ENCODE measurements around the gene RASL11B.
A peak's percentile ranks its signal among the peaks of the same experiment; 100 is the strongest.

RASL11B gene

DNA sequence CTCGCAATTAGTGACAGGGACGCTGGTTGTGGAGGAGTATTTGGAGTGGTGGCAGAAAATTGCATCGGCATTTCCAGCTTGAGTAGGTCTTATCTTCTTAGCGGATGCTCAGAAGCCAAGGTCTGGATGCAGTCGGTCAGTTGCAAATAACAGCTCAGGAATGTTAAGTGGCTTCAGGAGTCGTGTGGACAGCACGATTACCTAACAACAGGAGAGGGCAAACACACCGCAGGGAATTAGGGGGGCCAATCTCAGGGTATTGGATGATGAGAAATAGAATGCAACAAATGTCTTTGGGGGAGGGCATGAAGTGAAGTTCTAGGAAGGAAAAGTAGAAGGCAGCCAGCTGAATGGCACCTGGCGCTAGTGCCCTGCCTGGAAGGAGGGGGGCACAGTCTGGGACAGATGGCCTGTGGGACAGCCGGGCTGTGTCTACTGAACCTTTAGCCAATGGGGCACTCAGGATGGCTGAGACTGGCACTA is 11.8 kb downstream of the RASL11B start:
- no peak for DNase-seq (ENCODE audit: low read depth in 2 of 2)

DNA sequence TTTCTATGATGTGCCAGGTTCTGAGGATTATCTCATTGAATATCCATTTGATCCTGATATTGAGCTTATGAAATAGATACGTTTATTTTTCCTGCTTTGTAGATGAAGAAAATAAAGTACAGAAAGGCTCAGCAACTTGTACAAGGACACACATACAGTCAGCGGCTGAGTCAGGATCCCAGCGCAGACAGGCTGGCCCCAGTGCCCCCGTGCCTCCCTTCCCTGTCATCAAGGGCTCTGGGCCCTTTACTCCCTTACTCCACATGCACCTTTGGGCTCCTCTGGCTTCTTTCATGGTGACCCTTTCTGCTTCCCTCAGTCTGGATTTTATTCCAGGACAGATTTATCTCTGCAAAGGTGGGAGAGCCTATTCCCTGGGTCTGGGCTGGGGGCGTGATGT is 12.8 kb downstream of the RASL11B start:
- no peak for DNase-seq (ENCODE audit: low read depth in 2 of 2)

DNA sequence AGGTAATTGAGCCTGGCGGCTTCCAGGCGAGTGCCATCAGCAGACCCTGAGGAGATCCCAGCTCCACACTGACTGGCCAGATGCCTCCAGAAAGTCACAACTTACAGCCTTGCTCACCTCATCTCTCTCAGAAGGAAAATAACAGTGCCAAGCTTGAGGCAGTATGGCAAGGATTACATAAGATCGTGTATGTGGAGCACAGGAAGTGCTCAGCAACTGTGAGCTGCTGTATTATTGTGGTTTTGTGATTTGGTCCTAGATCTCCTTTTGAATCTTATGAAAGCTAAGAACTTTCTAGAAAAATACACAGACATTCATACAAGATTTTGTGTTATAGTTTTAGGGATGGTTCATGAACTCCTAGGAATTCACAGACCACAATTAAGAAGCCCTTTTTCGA is 14.0 kb downstream of the RASL11B start:
- DNase-seq (ENCODE audit: low read depth in 2 of 2): no peak

DNA sequence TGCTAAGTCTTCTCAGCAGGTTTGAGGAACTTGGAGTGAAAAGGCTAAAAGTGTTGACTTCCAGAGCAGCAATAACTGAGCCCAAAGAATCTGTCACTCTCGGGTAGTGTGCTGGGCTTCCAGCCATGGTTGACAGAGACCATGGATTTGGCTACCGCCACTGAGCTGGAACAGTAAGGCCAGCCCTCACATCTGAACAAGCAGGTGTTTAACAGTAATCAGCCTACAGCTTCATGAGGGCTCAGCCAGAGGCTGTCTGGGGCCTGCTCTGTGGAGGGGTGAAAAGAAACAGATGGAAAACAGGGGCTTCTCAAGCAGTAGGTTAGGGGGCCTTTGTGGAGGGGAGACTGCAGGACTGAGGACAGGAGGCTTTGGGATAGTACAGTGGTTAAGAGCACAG is 14.9 kb downstream of the RASL11B start:
- no peak for DNase-seq (ENCODE audit: low read depth in 2 of 2)

DNA sequence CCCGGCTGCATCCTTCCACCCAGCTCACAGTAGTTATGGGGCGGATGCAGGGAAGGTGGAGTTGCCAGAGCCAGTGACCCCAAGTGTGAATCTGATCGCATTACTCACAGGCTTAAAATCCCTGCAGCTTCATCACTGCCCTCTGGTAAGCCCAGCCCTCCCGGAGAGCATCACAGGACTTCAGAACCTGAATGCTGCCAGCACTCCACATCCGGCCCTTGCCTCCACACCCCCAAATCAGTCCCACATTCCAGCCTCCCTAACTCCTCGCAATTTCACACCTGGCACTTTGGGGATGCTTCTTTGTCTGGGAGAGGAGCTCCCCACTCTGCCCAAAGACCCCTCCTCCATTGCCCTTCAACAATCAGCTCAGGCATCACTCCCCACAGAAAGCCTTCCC is 15.6 kb downstream of the RASL11B start:
- DNase-seq (ENCODE audit: low read depth in 2 of 2): no peak

DNA sequence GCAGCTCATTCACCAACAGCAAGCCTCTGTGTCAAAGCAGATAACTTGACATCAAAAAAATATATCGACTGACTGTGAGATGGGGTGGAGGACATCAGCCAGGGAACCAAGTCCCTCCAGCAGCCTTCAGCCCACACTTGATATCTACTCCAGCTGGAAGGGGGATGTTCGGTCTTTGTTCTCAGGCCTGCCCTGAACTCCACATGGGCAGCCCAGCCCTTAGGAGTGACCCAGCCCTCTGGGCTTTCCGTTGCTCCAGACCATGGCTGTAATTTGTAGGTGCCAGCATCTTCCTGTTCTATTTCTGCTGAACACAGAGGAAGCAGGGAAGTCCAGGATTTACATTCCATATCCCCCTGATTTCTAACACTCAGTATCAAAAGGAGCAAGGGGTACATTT is 17.4 kb downstream of the RASL11B start:
- no peak for DNase-seq (ENCODE audit: low read depth in 2 of 2)

DNA sequence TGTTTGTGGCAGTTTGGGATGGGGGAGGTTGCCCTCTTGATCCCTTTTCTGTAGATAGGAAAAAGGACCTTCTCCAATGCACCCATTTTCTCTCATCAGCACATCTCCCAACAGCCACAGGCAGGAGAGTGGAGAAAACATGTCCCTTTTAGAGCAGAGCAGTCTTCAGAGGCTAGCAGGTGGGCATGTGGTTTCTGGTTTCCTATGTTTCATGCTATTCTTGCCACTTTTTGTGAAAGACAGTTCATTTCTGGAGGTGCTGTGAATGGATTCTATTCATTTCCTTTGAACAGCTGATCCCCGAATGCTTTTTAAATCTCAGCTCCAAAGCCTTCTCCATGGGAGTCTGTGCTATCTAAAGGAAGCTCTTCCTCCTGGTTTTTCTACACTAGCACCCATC is 18.9 kb downstream of the RASL11B start:
- no peak for DNase-seq (ENCODE audit: low read depth in 2 of 2)

DNA sequence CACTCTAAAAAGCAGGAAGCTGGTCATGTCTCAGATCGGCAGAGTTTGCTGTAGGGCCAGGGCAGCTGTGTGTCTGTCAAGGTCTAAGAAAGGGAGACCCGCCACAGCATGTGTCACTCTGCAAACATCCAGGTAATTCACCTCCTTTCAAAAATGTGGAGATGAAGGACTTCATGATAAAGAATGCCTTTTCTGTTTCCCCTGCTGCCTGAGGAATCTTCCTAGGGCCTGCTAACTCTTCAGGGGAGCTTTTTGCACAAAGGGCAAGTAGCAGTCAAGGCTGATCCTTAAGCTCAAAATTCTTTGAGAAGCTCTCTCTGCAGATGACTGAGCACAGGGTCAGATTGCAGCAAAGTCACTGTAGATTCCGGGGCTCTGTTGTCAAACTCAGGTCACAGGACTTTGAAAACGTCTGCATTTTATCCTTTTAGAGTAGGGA is 21.1 kb downstream of the RASL11B start:
- no peak for DNase-seq (ENCODE audit: low read depth in 2 of 2)

DNA sequence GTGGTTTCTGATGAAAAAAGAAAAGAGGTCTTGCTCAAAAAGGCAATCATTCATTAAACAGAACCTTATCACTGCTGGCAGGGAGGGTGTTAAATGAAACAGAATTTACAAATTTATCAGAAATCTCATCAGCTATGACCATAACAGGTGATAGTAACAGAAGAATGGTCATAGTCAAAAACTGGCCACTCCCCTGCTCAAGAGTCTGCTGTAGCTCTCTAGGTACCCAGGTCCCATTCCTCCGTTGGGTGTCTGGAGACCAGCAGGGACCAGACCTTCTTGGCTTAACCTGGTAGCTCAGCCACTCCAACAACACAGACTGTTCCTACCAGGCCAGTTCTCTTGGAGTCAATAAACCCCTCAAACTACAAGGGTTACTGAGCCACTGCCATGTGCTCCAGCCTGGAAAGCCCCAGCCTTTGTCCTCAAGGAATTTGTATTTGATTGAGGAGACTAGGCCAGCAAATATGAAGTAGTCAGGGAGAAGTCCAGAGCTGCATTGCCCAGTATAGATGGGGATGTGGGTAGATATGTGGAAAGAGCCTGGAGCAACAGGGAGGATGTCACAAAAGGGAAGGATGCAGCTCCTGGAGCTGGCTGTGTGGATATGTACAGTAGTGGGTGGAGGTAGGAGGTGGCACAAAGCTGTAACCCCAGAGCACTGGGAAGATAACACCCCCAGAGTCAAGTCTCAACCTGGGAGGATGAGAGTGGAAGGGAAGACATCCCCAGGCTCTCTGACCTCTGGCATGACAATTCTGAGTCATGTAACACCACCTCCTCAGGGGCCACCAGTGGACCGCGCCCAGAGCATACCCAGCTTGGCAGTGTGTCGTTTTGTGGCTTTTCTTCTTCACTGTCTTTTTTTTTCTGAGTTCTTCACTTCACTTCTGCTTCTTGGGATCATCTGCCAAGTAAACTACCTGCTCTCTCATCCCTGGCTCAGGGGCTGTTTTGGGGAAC is 21.9 kb downstream of the RASL11B start:
- DNase-seq (ENCODE audit: low read depth in 2 of 2): no peak

DNA sequence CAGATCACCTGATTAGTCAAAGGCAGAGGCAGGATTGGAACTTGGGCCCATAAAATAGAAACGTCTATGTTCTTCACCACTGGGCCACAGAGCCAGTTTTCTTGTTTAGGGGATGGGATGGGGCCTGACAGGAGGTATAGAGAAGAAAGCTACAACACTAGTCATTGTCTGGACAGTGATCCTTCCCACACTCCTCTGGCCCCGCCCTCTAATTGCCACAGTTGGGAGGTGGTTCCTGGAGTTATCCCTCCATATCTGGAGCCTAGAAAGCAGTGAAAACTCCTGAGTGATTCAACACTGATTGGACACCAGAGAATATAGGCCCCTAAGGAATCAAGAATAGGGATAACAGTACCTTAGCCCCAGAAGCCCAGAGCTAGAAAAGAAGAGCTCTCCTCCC is 22.9 kb downstream of the RASL11B start:
- no peak for DNase-seq (ENCODE audit: low read depth in 2 of 2)

DNA sequence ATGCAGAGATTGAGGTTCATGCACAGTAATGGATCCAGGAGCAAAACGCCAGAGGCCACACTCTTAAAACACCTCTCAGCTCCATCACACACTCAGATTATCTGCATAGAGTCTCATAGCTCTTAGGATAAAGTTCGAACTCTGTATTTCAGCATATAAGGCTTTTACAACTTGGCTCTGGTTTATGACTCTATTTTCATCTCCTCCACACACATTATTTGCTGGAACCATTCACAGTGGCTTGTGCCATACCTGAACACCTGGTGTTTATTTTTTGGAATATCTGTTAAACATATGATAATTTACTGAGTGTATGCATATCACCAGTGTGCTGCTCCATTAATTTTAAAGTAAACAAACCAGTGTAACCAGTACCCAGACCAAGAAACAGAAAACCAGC is 27.2 kb downstream of the RASL11B start:
- DNase-seq (ENCODE audit: low read depth in 2 of 2): no peak

DNA sequence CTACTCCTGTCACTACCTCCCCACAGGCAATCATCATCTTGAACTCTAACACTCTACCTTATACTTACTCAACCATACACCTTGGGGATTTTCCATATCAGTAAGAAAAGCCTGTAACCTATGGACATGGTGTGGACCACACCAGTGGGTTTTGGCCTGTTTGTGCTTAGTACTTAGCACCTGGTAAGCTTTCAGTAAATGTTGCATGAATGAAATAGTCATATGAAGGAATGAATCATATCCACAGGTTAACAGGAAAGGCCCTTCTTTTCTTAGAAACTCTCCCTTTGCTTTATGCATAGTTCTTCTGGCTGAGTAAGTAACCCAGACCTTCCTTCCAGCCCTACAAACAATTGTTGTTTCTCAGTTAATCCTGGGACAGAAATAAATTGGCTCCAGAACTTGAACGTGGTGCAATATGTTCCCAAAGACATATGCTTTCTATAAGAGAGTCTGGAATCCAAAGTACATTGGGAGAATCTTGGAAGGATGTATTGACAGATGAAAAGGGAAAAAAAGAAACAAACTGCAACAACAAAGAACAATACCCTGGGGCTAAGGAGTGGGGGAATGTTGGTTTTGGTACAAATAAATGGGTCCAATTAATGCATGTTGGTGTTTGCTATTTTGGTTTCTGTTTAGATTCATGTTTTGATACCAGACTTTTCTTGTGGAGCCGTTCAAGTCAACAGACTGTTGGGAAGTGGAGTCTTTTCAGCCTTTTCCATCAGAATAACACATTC is 27.8 kb downstream of the RASL11B start:
- no peak for DNase-seq (ENCODE audit: low read depth in 2 of 2)

DNA sequence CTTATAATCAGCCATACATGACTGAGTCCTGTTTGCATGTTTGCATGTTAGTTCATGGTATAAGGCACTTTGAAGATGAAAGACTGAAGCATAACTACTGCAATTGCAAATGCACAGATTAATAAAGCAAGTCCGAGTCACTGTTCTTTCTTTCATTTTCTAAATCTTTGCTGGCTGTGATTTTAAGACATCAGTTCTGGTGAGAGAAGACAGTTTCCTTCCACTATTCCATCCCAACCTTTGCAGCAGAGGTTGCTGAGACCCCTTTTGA is 28.3 kb downstream of the RASL11B start:
- no peak for DNase-seq (ENCODE audit: low read depth in 2 of 2)

DNA sequence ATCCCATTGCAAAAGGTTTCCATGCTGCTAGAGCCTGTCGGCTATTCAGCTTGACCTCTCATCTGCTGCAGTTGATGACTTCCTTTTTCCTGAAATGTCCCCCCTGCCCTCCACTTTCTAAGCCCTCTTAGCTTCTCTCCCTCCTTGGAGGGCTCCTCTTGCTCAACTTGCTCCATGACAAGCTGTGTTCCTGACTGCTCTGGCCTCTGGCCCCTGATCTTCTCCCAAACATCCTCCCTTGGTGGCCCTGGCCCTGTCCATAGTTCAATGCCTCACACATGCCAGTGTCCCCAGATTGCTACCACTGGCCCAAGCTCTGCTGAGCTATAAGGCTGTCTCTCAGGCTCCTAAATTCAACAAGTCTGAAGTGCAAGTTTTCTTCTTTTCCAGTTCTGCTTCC is 29.6 kb downstream of the RASL11B start:
- DNase-seq (ENCODE audit: low read depth in 2 of 2): no peak

DNA sequence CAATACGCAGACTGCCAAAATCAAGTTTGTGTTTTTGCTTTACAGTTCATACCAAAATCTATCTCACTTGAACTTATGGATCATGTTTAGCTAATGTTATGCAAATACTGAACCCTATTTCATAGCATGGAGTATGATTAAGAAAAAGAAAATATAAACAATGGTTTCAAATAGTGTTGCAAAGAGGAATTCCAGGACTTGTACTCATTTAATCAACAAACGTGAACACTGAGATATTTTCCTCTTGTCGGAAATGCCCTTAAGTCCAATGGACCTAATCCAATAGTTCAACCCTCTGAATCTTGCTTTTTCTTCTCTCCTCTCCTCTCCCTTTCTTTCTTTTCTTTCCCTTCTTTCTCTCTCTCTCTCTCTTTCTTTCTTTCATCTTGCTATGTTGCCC is 30.8 kb downstream of the RASL11B start:
- DNase-seq (ENCODE audit: low read depth in 2 of 2): no peak

DNA sequence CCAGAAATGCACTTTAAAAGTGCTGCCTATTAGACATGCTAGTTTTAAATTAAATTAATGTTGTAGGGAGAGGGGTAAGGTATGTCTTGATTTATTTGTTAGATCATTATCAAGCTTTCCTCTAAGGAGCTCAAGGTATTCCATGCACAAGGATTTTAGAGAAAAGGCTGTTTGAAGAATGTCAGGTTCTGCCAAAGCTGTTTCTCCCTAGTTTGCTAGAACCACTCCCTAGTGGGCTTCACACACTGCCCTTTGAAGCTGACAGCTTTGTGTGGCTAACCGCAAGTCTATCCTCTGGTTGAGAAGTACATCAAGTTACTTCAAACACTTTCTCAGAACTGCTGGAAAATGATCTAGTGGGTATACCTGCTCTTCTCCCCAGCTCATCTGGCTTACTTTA is 32.3 kb downstream of the RASL11B start:
- DNase-seq (ENCODE audit: low read depth in 2 of 2): no peak

DNA sequence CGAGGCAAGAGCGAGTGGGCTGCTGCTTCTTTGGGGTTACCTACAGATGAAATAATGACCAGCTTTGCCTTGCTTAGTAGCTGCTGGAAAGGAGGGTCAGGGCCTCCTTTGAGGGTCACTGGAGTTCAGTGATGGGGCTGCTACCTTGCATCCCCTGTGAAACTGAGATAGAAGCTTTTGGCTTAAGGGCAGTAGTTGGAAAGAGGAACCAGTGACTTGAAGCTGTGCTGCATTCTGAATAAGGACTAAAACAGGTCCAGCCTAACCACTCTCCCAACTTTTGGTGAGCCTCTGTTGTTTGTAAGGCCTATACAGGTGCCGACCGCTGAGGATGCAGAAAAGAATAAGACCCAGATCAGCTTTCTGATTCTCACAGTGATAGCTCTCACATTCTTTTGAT is 41.2 kb downstream of the RASL11B start:
- DNase-seq (ENCODE audit: low read depth in 2 of 2): no peak

DNA sequence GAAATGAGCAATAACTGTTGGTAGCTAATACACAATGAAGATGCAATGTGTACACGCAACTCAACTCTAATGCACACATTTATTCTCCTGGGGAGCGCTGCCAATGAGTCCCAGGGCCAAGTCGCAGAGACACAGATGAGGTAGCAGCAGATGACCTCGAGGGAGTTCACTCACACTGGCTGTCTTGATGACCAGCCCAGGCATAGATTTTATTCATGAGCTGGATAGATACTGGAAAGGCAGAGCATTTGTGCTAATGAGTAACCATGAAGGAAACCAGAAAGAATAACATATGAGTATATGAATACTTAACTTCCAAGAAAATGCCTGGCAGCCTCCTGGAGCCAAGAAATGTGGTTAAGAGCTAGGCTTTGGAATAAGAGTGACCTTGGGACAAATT is 42.3 kb downstream of the RASL11B start:
- no peak for DNase-seq (ENCODE audit: low read depth in 2 of 2)

DNA sequence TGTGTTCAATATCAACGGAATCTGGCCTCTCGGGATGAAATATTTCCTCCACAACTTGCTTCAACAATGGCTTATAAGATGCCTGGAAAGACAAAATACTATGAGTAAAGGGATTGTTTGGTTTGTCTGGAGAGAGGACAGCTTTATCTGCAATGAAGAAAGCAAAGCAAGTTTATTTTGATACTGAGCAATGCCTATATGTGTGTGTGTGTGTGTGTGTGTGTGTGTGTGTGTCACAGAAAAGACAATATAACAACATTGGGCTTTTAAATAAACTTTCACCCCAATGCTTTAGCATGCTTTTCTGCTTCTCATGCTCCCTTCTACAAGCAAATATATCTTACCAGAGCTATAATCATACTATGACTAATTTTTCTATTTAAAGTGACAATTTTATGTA is 45.4 kb downstream of the RASL11B start:
- no peak for DNase-seq (ENCODE audit: low read depth in 2 of 2)

DNA sequence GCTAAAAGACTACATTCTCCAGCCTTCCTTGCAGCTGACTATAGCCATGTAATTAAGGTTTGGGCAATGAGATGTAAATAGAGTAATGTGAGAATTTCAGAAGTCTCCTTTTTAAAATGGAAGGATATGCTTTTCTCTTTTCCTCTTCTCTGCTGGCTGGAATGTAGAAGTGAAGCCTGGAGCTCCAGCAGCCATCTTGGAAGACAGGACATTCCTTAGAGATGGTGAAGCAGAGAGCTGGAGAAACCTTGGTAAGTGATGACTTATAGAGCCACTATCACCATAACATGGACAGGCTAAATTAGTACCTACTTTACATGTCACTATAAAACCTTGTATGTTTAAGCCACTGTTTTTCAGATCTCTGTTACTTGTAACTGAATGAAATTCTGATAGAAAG is 48.0 kb downstream of the RASL11B start:
- DNase-seq (ENCODE audit: low read depth in 2 of 2): no peak

DNA sequence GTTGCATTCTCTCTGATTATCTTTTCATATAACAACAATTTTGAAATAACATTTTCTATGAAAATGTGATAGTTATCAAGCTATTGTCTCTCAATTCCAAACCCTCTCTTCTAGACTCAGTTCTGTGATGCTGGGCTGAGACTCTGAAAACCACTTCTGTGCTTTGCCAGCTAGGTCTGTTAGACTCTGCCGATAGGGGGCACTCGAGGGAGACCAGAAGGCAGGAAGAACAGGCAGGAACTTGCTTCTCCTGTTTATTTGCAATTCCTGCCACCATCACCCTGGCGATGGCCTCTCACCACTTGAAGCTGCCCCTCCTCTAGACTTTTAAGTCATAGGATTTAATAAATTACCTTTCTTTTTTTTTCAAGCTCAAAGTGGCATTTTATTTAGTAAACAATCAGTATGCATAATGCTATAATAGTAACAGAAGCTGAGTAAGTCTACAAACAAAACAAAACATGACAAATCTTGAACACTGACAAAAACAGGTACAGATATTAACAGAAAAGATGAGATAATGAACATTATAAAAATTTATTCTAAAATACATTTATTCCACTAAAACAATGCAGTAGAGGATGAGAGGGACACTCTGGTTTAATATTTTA is 49.7 kb downstream of the RASL11B start:
- peak; percentile 30 to 37 for DNase-seq (ENCODE audit: low read depth in 2 of 2)

DNA sequence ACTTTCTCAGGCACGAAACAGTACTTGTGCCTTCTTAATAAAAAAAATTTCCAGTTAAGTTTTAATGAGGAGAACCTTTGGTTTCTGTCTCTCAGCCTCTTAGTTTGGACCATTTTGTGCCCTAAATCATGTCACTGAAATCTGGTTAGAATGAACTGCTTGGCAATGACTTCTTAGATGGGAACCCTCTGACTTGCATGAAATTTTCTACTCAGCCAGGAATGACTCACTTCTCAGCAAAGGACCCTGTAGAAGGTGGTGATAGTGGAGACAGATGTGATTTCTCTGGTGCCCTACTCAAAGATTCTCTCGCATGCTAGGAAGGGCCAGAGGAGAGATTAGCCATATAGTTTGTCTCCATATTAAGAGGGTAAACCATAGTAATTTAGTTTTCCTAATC is 50.5 kb downstream of the RASL11B start:
- no peak for DNase-seq (ENCODE audit: low read depth in 2 of 2)

All from stimulated activated CD8-positive, alpha-beta memory T cell treated with anti-CD3 and anti-CD28 coated beads, Interleukin-7, amount 100 ng/mL, for 4 hours (primary cell).